ENCODE results near the gene FERMT3.

FERMT3 gene

GRCh38 chr11:64226507-64227051 is 20.1 kb downstream of the FERMT3 start:
- ATAC-seq = peak; percentile 31
- TF ChIP-seq PATZ1 (CRISPR knock-in tag; IDR thresholded peaks at IDR 0.05; ENCODE audit: borderline replicate concordance) = 0 out of 2 replicates have a peak, but pooled peaks have one; percentile 20
- TF ChIP-seq ARNTL (CRISPR knock-in tag; IDR thresholded peaks at IDR 0.05; ENCODE audit: borderline replicate concordance, low read depth) = no peak

- no peak for ATAC-seq
- TF ChIP-seq ESRRG (CRISPR knock-in tag; IDR thresholded peaks at IDR 0.05) (no peak), ZNF565 (CRISPR knock-in tag; conservative IDR thresholded peaks at IDR 0.05; ENCODE audit: low read depth) (no peak), OSR1 (CRISPR knock-in tag; IDR thresholded peaks at IDR 0.05) (no peak)
Measured at GRCh38 chr11:64227405-64227956, 21.0 kb downstream of the FERMT3 start.

- ATAC-seq = no peak
- TF ChIP-seq ZFP30 (CRISPR knock-in tag; IDR thresholded peaks at IDR 0.05) (no peak), ZNF565 (CRISPR knock-in tag; conservative IDR thresholded peaks at IDR 0.05; ENCODE audit: low read depth) (no peak), ZNF8 (CRISPR knock-in tag; IDR thresholded peaks at IDR 0.05) (no peak), RARB (CRISPR knock-in tag; IDR thresholded peaks at IDR 0.05) (no peak), TOX (CRISPR knock-in tag; IDR thresholded peaks at IDR 0.05; ENCODE audit: borderline replicate concordance) (no peak), TCF4 (CRISPR knock-in tag; IDR thresholded peaks at IDR 0.05; ENCODE audit: borderline replicate concordance) (no peak), ZNF70 (CRISPR knock-in tag; IDR thresholded peaks at IDR 0.05) (no peak), OSR1 (CRISPR knock-in tag; IDR thresholded peaks at IDR 0.05) (no peak), CSDC2 (CRISPR knock-in tag; IDR thresholded peaks at IDR 0.05) (no peak), GLIS3 (CRISPR knock-in tag; IDR thresholded peaks at IDR 0.05) (no peak)
Measured at GRCh38 chr11:64229090-64229743, 22.7 kb downstream of the FERMT3 start.

- ATAC-seq = no peak
- TF ChIP-seq PATZ1 (CRISPR knock-in tag; IDR thresholded peaks at IDR 0.05; ENCODE audit: borderline replicate concordance) = no peak
- no peak for TF ChIP-seq ARNTL (CRISPR knock-in tag; IDR thresholded peaks at IDR 0.05; ENCODE audit: borderline replicate concordance, low read depth)
- no peak for TF ChIP-seq ZNF70 (CRISPR knock-in tag; IDR thresholded peaks at IDR 0.05)
- TF ChIP-seq GLIS3 (CRISPR knock-in tag; IDR thresholded peaks at IDR 0.05) = no peak
- no peak for TF ChIP-seq ZFP30 (CRISPR knock-in tag; IDR thresholded peaks at IDR 0.05)
- TF ChIP-seq POU6F1 (CRISPR knock-in tag; IDR thresholded peaks at IDR 0.05; ENCODE audit: borderline replicate concordance, low read depth) = no peak
- TF ChIP-seq ZC3H10 (CRISPR knock-in tag; IDR thresholded peaks at IDR 0.05) = no peak
- TF ChIP-seq TOX (CRISPR knock-in tag; IDR thresholded peaks at IDR 0.05; ENCODE audit: borderline replicate concordance) = no peak
- no peak for TF ChIP-seq ZNF8 (CRISPR knock-in tag; IDR thresholded peaks at IDR 0.05)
- no peak for TF ChIP-seq ZFP3 (CRISPR knock-in tag; IDR thresholded peaks at IDR 0.05)
- no peak for TF ChIP-seq ISL1 (CRISPR knock-in tag; IDR thresholded peaks at IDR 0.05)
- no peak for TF ChIP-seq BACH2 (CRISPR knock-in tag; IDR thresholded peaks at IDR 0.05; ENCODE audit: borderline replicate concordance)
- no peak for TF ChIP-seq CREB5 (CRISPR knock-in tag; IDR thresholded peaks at IDR 0.05; ENCODE audit: low read depth)
- no peak for TF ChIP-seq TCF4 (CRISPR knock-in tag; IDR thresholded peaks at IDR 0.05; ENCODE audit: borderline replicate concordance)
- no peak for TF ChIP-seq ZNF565 (CRISPR knock-in tag; conservative IDR thresholded peaks at IDR 0.05; ENCODE audit: low read depth)
- TF ChIP-seq RARB (CRISPR knock-in tag; IDR thresholded peaks at IDR 0.05) = no peak
- TF ChIP-seq ESRRG (CRISPR knock-in tag; IDR thresholded peaks at IDR 0.05) = no peak
- no peak for TF ChIP-seq CSDC2 (CRISPR knock-in tag; IDR thresholded peaks at IDR 0.05)
- no peak for TF ChIP-seq OSR1 (CRISPR knock-in tag; IDR thresholded peaks at IDR 0.05)
- TF ChIP-seq TSHZ2 (CRISPR knock-in tag; IDR thresholded peaks at IDR 0.05) = no peak
Measured at GRCh38 chr11:64229744-64230170, 23.2 kb downstream of the FERMT3 start.
